ENCODE data around the gene CHST15.

GRCh38 chr10:124104011-124104627, 10.7 kb upstream of the CHST15 start:
- TF ChIP-seq CTCF (IDR thresholded peaks at IDR 0.05) = no peak
- TF ChIP-seq POLR2A (IDR thresholded peaks at IDR 0.05) = no peak
